ENCODE data around the gene CATSPERD. TPM values are rescaled to one million over a fixed set of nuclear protein-coding genes. Genes with fewer than 3 reads are reported as not detected.

The CATSPERD gene
- total RNA-seq, 1 donor from 2014 or later = not detected

DNA sequence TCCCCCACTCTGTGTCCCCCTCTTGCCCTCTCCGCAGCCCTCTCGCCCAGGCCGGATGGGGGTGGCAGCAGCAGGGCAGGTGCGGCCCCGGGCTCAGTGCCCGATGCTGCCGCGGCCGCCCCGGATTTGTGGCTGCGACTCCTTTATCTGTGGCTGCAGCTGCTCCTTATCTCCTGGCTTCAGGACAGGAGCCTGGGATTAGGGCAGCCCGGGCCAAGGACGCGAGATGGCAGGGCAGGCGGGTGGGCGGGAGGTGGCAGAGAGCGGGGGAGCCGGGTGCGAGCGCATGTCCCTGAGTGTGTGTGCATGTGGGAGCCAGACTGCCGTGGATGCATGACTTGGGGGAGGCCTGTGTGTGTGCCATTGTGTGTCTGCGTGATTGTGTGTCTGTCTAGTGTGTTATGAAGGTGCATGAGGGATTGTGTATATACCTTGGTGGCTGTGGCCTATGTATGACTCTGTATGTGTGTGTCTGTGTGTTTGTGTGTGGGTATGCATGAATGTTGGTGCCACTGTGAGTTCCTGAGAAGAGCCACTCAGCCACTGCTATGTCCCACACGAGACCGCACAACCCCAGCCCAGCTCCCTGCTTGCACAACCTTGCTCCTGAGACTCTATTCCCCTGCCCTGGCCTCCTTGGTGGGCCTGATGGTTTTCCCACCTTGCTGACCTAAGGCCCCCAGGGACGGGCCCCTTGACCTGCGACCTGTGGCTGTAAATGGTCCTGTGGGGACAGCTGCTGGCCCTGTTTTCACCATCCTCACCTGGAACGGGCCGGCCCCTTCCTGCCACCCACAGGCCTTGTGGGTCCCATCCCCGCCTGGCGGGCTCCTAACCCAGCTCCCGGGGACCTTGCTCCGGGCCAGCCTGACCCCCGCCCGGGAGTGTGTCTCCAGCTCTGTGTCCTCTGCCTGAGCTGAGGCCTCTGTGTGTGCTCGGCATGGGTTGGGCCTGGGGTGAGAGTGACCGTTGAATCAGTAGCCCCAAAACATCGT lies 79.1 kb downstream of the CATSPERD start:
- H3K4me2 ChIP-seq (ENCODE audit: low read length) = no peak overlapping the region
- Mint-ChIP-seq H3K9me3 (ENCODE audit: unreplicated experiment) (no peaks in the 10 kb centered on the region), H3K27me3 (ENCODE audit: low read depth, unreplicated experiment) (peaks cover 28% of the 10 kb centered on the region), H3K4me3 (ENCODE audit: unreplicated experiment) (no peak overlapping the region), H3K4me1 (ENCODE audit: low read depth, unreplicated experiment) (no peaks in the 10 kb centered on the region), H3K27ac (ENCODE audit: unreplicated experiment) (no peak overlapping the region), H3K36me3 (ENCODE audit: low read depth, unreplicated experiment) (no peaks in the 10 kb centered on the region)
- H3K4me1 ChIP-seq (ENCODE audit: insufficient read depth, low read length) = peaks cover 5% of the 10 kb centered on the region
- H3K9me3 ChIP-seq (ENCODE audit: insufficient read depth, low read depth, low read length) = no peaks in the 10 kb centered on the region
- no peak for DNase-seq (ENCODE audit: low read depth)
- FAIRE-seq = no peak
- H2AFZ ChIP-seq (ENCODE audit: low read depth, low read length) = no peak overlapping the region
- no peaks in the 10 kb centered on the region for H3K79me2 ChIP-seq (ENCODE audit: insufficient read depth, low read length)
- TF ChIP-seq CTCF (IDR thresholded peaks at IDR 0.05; ENCODE audit: insufficient read depth, low read depth, low read length) = no peak
- TF ChIP-seq EZH2 (IDR thresholded peaks at IDR 0.05; ENCODE audit: insufficient read depth, low read length) = no peak
- H3K9ac ChIP-seq (ENCODE audit: low read length) = no peak overlapping the region
- no peak overlapping the region for H3K4me3 ChIP-seq (ENCODE audit: insufficient read depth, low read depth, low read length)
- no peaks in the 10 kb centered on the region for H3K36me3 ChIP-seq (ENCODE audit: insufficient read depth, low read length)
- peaks cover 7% of the 10 kb centered on the region for H3K27me3 ChIP-seq (ENCODE audit: insufficient read depth, low read length)
- H4K20me1 ChIP-seq (ENCODE audit: insufficient read depth, low read length) = no peaks in the 10 kb centered on the region
- H3K27ac ChIP-seq (ENCODE audit: low read depth, low read length) = no peak overlapping the region

DNA sequence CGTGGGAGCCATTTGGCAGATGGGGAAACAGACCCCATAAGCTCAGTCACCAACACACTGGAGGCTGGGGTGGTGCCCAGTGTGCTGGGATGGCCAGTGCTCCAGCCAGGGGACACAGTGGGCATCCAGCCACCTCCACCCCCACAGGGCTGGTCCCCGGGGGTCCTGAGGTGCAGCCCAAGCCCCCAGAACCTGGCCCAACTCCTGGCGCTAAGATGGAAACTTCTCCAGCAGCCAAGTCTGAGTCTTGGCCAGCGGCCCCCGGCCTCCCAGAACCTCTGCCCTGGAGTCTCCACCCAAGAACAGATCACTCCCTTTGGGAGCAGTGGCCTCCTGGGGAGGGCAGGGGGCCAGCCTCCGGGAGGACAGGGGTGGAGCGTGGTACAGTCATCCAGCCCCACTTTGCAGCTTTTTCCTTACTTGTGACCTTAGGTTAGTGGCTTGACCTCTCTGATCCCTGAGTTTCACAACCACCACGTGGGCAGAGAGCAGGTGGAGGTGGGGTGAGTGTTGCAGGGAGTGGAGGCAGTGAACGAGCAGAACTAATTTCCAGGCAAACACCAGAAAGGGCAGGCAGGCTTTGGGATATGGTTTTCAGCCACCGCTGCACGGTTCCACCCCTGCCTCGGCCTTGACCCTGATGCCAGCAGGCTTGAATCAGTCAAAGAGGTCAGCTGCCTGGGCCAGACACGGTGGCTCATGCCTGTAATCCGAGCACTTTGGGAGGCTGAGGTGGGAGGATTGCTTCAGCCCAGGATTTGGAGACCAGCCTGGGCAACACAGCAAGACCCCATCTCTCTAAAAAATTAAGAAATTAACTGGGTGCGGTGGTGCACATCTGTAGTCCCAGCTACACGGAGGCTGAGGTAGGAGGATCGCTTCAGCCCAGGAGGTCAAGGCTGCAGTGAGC lies 80.2 kb downstream of the CATSPERD start:
- TF ChIP-seq EZH2 (IDR thresholded peaks at IDR 0.05; ENCODE audit: insufficient read depth, low read length) = no peak
- TF ChIP-seq CTCF (IDR thresholded peaks at IDR 0.05; ENCODE audit: insufficient read depth, low read depth, low read length) = no peak
- Mint-ChIP-seq H3K4me3 (ENCODE audit: unreplicated experiment) (no peak overlapping the region), H3K4me1 (ENCODE audit: low read depth, unreplicated experiment) (no peaks in the 10 kb centered on the region), H3K36me3 (ENCODE audit: low read depth, unreplicated experiment) (no peaks in the 10 kb centered on the region), H3K9me3 (ENCODE audit: unreplicated experiment) (no peaks in the 10 kb centered on the region), H3K27ac (ENCODE audit: unreplicated experiment) (no peak overlapping the region), H3K27me3 (ENCODE audit: low read depth, unreplicated experiment) (peaks cover 31% of the 10 kb centered on the region)
- no peaks in the 10 kb centered on the region for H3K9me3 ChIP-seq (ENCODE audit: insufficient read depth, low read depth, low read length)
- H3K9ac ChIP-seq (ENCODE audit: low read length) = no peak overlapping the region
- no peak overlapping the region for H3K27ac ChIP-seq (ENCODE audit: low read depth, low read length)
- H3K4me2 ChIP-seq (ENCODE audit: low read length) = no peak overlapping the region
- peaks cover 9% of the 10 kb centered on the region for H3K27me3 ChIP-seq (ENCODE audit: insufficient read depth, low read length)
- H2AFZ ChIP-seq (ENCODE audit: low read depth, low read length) = no peak overlapping the region
- H3K4me3 ChIP-seq (ENCODE audit: insufficient read depth, low read depth, low read length) = no peak overlapping the region
- H3K36me3 ChIP-seq (ENCODE audit: insufficient read depth, low read length) = no peaks in the 10 kb centered on the region
- DNase-seq (ENCODE audit: low read depth) (no peak), FAIRE-seq (no peak)
- H3K4me1 ChIP-seq (ENCODE audit: insufficient read depth, low read length) = peaks cover 5% of the 10 kb centered on the region
- no peaks in the 10 kb centered on the region for H4K20me1 ChIP-seq (ENCODE audit: insufficient read depth, low read length)
- H3K79me2 ChIP-seq (ENCODE audit: insufficient read depth, low read length) = no peaks in the 10 kb centered on the region
